AG04449 (cell line): ENCODE measurements around the gene LGALS7B.
"Not testable (repeated sequence)": the region's sequence is repeated elsewhere in the genome, so short reads cannot be mapped to it uniquely, and the experiment has no call there.

ENCODE experiments used
- CTCF ChIA-PET: fragments of 350-600 bp; formaldehyde crosslinking; extraction: SDS; loops from one replicate; lab custom pipeline; 2021; ENCODE audit warnings: antibody characterized with exemption; lab: Yijun Ruan, JAX
- POLR2A ChIA-PET: fragments of 400-600, 350-600 bp; formaldehyde crosslinking; extraction: SDS; loops from one replicate; lab custom pipeline; 2020; ENCODE audit warnings: antibody characterized with exemption, inconsistent platforms; lab: Yijun Ruan, JAX
- DNase-seq: peaks from one replicate; pipeline ENCODE4 v3.0.0-alpha.2; 2010; ENCODE audit warnings: low read depth, low spot score
- H3K4me3 ChIP-seq: 2 replicates; pipeline ENCODE4 v1.5.1; 2011; ENCODE audit warnings: low read depth, mild to moderate bottlenecking, control low read depth, low read length
- CTCF ChIP-seq: IDR thresholded peaks from one replicate; pipeline ENCODE4 v1.5.1; 2011; ENCODE audit warnings: mild to moderate bottlenecking, moderate library complexity, low read length, control low read depth, inconsistent platforms; ENCODE audit not compliant: insufficient read depth; ENCODE audit errors: missing control alignments

Gene LGALS7B

GRCh38 chr19:38815059-38816001, 26.3 kb downstream of the LGALS7B start:
- no peak overlapping the region for H3K4me3 ChIP-seq
- ChIA-PET POLR2A (no interaction called here), CTCF (no interaction called here)
- TF ChIP-seq CTCF, result no peak
- DNase-seq, result no peak

DNA sequence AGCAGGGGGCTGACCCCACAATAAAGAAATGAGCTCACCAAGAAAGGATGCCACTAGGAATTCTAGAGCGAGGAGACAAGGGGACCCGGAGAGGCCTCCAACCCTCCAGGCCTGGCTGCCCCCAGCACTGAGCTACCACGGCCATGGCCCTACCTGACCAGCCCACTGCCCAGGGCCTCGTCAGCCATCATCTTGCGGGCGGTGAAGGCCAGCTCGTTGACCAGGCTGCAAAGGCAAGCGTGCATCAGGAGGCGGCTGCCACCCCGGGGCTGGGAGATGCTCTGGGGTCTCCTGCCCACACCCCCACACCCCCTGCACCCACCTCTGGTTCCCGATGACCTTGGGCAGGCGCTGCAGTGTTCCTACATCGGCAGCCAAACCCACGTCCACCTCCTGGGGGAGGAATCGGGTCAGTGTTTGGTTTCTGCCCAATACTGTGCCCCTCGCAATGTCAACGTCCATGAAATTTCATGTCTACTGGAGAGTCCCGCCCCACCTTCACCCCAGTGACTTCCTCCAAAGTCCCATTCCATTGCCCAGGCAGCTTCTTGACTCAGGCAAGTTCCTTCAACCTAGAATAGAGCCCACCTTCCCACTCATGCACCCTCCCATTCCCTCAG, 27.2 kb downstream of the LGALS7B start:
- CTCF ChIA-PET, result no interaction called here
- POLR2A ChIA-PET, result no interaction called here
- no peak overlapping the region for H3K4me3 ChIP-seq
- no peak for DNase-seq
- TF ChIP-seq CTCF, result no peak

DNA sequence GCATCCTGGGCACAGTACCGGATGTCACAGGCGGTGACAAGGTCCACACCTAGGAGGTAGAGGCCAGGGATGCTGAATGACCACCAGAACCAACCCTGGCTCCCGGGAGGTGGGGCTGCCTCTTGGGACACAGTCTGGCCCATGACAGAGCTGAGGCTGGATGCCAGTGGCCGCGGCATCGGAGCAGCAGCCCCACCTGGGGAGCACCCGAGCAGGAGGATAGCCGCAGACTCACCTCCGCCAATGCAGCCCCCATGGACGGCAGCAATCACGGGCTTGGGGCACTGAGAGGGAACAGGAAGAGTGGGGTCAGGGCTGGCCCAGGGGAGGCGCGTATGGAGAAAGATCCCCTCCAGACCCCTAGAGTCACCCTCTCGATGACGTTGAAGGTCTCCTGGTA, 28.1 kb downstream of the LGALS7B start:
- CTCF ChIA-PET, result interaction anchor here (0.7 kb wide), 1 partner anchor 113 kb away, joined by 3 read pairs; the partner anchor contains the start of gene SARS2
- POLR2A ChIA-PET, result no interaction called here
- no peak for DNase-seq
- no peak overlapping the region for H3K4me3 ChIP-seq
- no peak for TF ChIP-seq CTCF

- POLR2A ChIA-PET, result no interaction called here
- no peak for TF ChIP-seq CTCF
- no peak overlapping the region for H3K4me3 ChIP-seq
- CTCF ChIA-PET, result no interaction called here
- DNase-seq, result no peak
Measured at GRCh38 chr19:38819231-38819920, 30.4 kb downstream of the LGALS7B start.

- H3K4me3 ChIP-seq, CTCF ChIA-PET, DNase-seq: not testable (repeated sequence)
- POLR2A ChIA-PET, result interaction anchor here (0.7 to 1.0 kb wide), 2 partner anchors 18 to 100 kb away, joined by 4 read pairs; no protein-coding TSS in a partner anchor
Measured at GRCh38 chr19:38821230-38821825, 32.3 kb downstream of the LGALS7B start.

GRCh38 chr19:38825936-38826335, 36.9 kb downstream of the LGALS7B start:
- POLR2A ChIA-PET, DNase-seq, CTCF ChIA-PET, H3K4me3 ChIP-seq: not testable (repeated sequence)
